Activated naive CD4-positive, alpha-beta T cell treated with anti-CD3 and anti-CD28 coated beads for 36 hours (primary cell): ENCODE results near the gene TNNI3K. TPM values are rescaled to one million over a fixed set of nuclear protein-coding genes. Genes with fewer than 3 reads are reported as not detected.
"Not testable (repeated sequence)": the region's sequence is repeated elsewhere in the genome, so short reads cannot be mapped to it uniquely, and the experiment has no call there.

ENCODE experiments used
- CTCF ChIA-PET: fragments of 350-600 bp; sonication (Branson Sonifier 250); formaldehyde crosslinking; loops from one replicate; lab custom pipeline; 2021; ENCODE audit warnings: antibody characterized with exemption; lab: Charles Lee
- DNase-seq: peaks from one replicate; pipeline ENCODE4 v3.0.0-alpha.2; 2020
- H3K27ac Mint-ChIP-seq: one replicate; pipeline ENCODE4 v1.8.0; 2021; ENCODE audit warnings: mild to moderate bottlenecking, mixed read lengths
- H3K27me3 Mint-ChIP-seq: one replicate; pipeline ENCODE4 v1.8.0; 2021; ENCODE audit warnings: low read depth, mixed read lengths
- H3K36me3 Mint-ChIP-seq: one replicate; pipeline ENCODE4 v1.8.0; 2021; ENCODE audit warnings: low read depth, mixed read lengths
- H3K4me1 Mint-ChIP-seq: one replicate; pipeline ENCODE4 v1.8.0; 2021; ENCODE audit warnings: low read depth, mixed read lengths
- H3K4me3 Mint-ChIP-seq: one replicate; pipeline ENCODE4 v1.8.0; 2021; ENCODE audit warnings: mild to moderate bottlenecking, moderate library complexity, mixed read lengths
- H3K9me3 Mint-ChIP-seq: one replicate; pipeline ENCODE4 v1.8.0; 2021; ENCODE audit warnings: mixed read lengths
- intact Hi-C: fragments of 100-400 bp; cut with micrococcal nuclease; formaldehyde crosslinking; loops from one replicate; pipeline ENCODE4 v1.15.1; 2023
- total RNA-seq, 2 experiments: library from RNA; stranded (reverse); gene quantifications; one replicate each; pipeline ENCODE4 v1.2.3, GENCODE V29; 2021

Gene TNNI3K
- total RNA-seq, 2 experiments from 2014 or later, result 0.40 TPM; not detected in 1

- Mint-ChIP-seq H3K4me3 (no peak overlapping the region), H3K27me3 (no peaks in the 10 kb centered on the region), H3K27ac (no peak overlapping the region), H3K9me3 (no peaks in the 10 kb centered on the region), H3K4me1 (no peaks in the 10 kb centered on the region), H3K36me3 (peaks cover 3% of the 10 kb centered on the region)
- no peak for DNase-seq
- CTCF ChIA-PET, result no interaction called here
- intact Hi-C loops, result no loop called here
These were observed 2.6 kb downstream of the TNNI3K start for GRCh38 chr1:74237787-74238186.

GRCh38 chr1:74245168-74245772 is 10.1 kb downstream of the TNNI3K start:
- Mint-ChIP-seq H3K36me3 (no peaks in the 10 kb centered on the region), H3K27me3 (no peaks in the 10 kb centered on the region), H3K4me1 (no peaks in the 10 kb centered on the region), H3K27ac (no peak overlapping the region), H3K4me3 (no peak overlapping the region), H3K9me3 (no peaks in the 10 kb centered on the region)
- intact Hi-C loops, result no loop called here
- DNase-seq, result no peak
- CTCF ChIA-PET, result no interaction called here

DNA sequence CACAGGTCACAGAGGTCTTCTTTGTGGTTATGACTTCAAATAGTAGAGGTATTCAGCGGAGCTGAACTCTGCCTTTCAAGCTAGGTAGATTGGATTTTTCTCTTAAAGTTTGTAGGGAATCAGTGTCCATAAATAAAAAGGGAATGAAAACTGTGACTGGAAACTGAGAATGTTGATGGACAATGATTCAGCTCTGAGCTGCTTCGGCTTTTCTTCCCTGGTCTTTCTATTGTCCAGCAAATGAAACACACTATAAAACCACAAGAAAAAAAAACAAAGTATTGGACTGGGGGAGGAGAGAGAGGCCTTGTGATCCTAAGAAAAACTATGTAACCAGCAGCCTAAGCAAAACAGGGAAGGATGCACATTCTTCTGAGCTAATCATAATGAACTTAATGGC is 11.1 kb downstream of the TNNI3K start:
- Mint-ChIP-seq H3K4me1 (no peaks in the 10 kb centered on the region), H3K4me3 (no peak overlapping the region), H3K27ac (no peak overlapping the region), H3K27me3 (no peaks in the 10 kb centered on the region), H3K36me3 (no peaks in the 10 kb centered on the region), H3K9me3 (no peaks in the 10 kb centered on the region)
- no peak for DNase-seq
- CTCF ChIA-PET, result no interaction called here
- intact Hi-C loops, result no loop called here

DNA sequence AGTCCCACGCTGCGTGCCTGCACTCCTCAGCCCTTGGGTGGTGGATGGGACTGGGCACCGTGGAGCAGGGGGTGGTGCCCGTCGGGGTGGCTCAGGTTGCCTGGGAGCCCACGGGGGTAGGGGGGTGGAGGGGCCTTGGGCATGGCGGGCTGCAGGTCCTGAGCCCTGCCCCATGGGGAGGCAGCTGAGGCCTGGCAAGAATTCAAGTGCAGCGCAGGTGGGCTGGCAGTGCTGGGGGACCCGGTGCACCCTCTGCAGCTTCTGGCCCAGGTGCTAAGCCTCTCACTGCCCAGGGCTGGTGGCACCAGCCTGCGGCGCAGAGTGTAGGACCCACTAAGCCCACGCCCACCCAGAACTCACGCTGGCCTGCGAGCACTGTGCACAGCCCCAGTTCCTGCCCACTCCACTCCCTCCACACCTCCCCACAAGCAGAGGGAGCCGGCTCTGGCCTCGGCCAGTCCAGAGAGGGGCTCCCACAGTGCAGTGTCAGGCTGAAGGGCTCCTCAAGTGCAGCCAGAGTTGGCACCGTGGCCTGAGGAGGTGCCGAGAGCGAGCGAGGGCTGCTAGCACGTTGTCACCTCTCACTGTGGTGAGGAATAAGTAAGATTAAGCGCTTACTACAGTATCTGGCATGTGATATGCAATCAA is 12.8 kb downstream of the TNNI3K start:
- no peaks in the 10 kb centered on the region for H3K4me1 Mint-ChIP-seq
- no peaks in the 10 kb centered on the region for H3K36me3 Mint-ChIP-seq
- no peaks in the 10 kb centered on the region for H3K27me3 Mint-ChIP-seq
- intact Hi-C loops, result no loop called here
- no peak overlapping the region for H3K4me3 Mint-ChIP-seq
- no peak for DNase-seq
- CTCF ChIA-PET, result no interaction called here
- H3K9me3 Mint-ChIP-seq, result no peaks in the 10 kb centered on the region
- no peak overlapping the region for H3K27ac Mint-ChIP-seq

DNA sequence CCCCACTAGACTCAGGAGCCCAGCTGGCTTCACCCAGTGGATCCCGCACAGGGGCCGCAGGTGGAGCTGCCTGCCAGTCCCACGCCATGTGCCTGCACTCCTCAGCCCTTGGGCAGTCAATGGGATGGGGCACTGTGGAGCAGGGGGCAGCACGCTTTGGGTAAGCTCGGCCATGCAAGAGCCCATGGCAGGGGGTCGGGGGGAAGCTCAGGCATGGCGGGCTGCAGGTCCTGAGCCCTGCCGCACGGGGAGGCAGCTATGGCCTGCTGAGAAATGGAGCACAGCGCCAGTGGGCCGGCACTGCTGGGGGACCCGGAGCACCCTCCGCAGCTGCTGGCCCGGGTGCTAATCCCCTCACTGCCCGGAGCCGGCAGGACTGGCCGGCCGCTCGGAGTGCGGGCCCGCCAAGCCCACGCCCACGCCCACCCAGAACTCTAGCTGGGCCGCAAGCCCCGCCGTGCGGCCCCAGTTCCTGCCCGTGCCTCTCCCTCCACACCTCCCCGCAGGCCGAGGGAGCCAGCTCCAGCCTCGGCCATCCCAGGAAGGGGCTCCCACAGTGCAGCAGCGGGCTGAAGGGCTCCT is 18.1 kb downstream of the TNNI3K start:
- H3K27ac Mint-ChIP-seq, intact Hi-C loops, H3K4me3 Mint-ChIP-seq: not testable (repeated sequence)

GRCh38 chr1:74266001-74266400 is 30.8 kb downstream of the TNNI3K start:
- Mint-ChIP-seq H3K27me3 (no peaks in the 10 kb centered on the region), H3K4me1 (no peaks in the 10 kb centered on the region), H3K9me3 (no peaks in the 10 kb centered on the region), H3K4me3 (no peak overlapping the region), H3K36me3 (no peaks in the 10 kb centered on the region), H3K27ac (no peak overlapping the region)
- no peak for DNase-seq
- CTCF ChIA-PET, result no interaction called here
- intact Hi-C loops, result no loop called here

More for the DNA sequence above, 18.1 kb downstream of the TNNI3K start:
- H3K9me3 Mint-ChIP-seq, H3K27me3 Mint-ChIP-seq, DNase-seq, H3K36me3 Mint-ChIP-seq, CTCF ChIA-PET, H3K4me1 Mint-ChIP-seq: not testable (repeated sequence)

GRCh38 chr1:74271503-74271902 is 36.3 kb downstream of the TNNI3K start:
- CTCF ChIA-PET, result no interaction called here

GRCh38 chr1:74280642-74281396 is 45.6 kb downstream of the TNNI3K start:
- Mint-ChIP-seq H3K4me3 (no peak overlapping the region), H3K27ac (no peak overlapping the region), H3K36me3 (no peaks in the 10 kb centered on the region), H3K4me1 (no peaks in the 10 kb centered on the region), H3K9me3 (peaks cover under 1% of the 10 kb centered on the region), H3K27me3 (no peaks in the 10 kb centered on the region)
- CTCF ChIA-PET, result no interaction called here
- intact Hi-C loops, result no loop called here
- no peak for DNase-seq

More at GRCh38 chr1:74271503-74271902, 36.3 kb downstream of the TNNI3K start:
- no peaks in the 10 kb centered on the region for H3K36me3 Mint-ChIP-seq
- H3K4me3 Mint-ChIP-seq, result no peak overlapping the region
- no peaks in the 10 kb centered on the region for H3K27me3 Mint-ChIP-seq
- no peak for DNase-seq
- no peaks in the 10 kb centered on the region for H3K4me1 Mint-ChIP-seq
- H3K27ac Mint-ChIP-seq, result no peak overlapping the region
- intact Hi-C loops, result no loop called here
- no peaks in the 10 kb centered on the region for H3K9me3 Mint-ChIP-seq

GRCh38 chr1:74286414-74286813 is 51.2 kb downstream of the TNNI3K start:
- intact Hi-C loops, result no loop called here
- peaks cover 7% of the 10 kb centered on the region for H3K9me3 Mint-ChIP-seq
- no peak overlapping the region for H3K4me3 Mint-ChIP-seq
- CTCF ChIA-PET, result interaction anchor here (0.6 kb wide), 1 partner anchor 268 kb away, joined by 6 read pairs; no protein-coding TSS in a partner anchor
- H3K27ac Mint-ChIP-seq, result no peak overlapping the region
- H3K36me3 Mint-ChIP-seq, result no peaks in the 10 kb centered on the region
- H3K4me1 Mint-ChIP-seq, result no peaks in the 10 kb centered on the region
- DNase-seq, result no peak
- no peaks in the 10 kb centered on the region for H3K27me3 Mint-ChIP-seq

DNA sequence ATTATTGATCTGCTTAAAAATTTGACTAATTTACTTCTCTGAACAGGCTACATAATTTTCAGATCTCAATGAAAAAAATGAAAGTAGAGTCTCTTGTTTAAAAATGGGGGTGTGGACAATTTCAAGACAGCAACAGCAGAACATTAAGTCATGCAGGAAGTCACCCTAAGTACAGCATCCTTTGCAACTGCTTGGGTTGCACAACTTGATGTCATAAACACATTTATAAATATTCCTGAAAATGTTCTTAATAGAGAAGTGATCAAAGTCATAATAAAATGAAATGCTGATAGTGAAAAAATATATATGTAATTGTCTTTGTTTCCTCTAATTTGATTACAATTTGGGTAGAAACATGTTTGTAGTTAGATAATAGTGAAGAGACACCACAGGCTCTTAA is 79.3 kb downstream of the TNNI3K start:
- CTCF ChIA-PET, result no interaction called here
- no peak overlapping the region for H3K4me3 Mint-ChIP-seq

GRCh38 chr1:74316302-74316701 is 81.1 kb downstream of the TNNI3K start:
- no peak for DNase-seq
- Mint-ChIP-seq H3K27ac (no peak overlapping the region), H3K4me3 (no peak overlapping the region), H3K27me3 (no peaks in the 10 kb centered on the region), H3K4me1 (no peaks in the 10 kb centered on the region), H3K36me3 (no peaks in the 10 kb centered on the region), H3K9me3 (no peaks in the 10 kb centered on the region)
- CTCF ChIA-PET, result no interaction called here
- intact Hi-C loops, result no loop called here

More for the DNA sequence above, 79.3 kb downstream of the TNNI3K start:
- Mint-ChIP-seq H3K27ac (no peak overlapping the region), H3K9me3 (no peaks in the 10 kb centered on the region), H3K27me3 (no peaks in the 10 kb centered on the region), H3K36me3 (no peaks in the 10 kb centered on the region), H3K4me1 (no peaks in the 10 kb centered on the region)
- no peak for DNase-seq
- intact Hi-C loops, result no loop called here

DNA sequence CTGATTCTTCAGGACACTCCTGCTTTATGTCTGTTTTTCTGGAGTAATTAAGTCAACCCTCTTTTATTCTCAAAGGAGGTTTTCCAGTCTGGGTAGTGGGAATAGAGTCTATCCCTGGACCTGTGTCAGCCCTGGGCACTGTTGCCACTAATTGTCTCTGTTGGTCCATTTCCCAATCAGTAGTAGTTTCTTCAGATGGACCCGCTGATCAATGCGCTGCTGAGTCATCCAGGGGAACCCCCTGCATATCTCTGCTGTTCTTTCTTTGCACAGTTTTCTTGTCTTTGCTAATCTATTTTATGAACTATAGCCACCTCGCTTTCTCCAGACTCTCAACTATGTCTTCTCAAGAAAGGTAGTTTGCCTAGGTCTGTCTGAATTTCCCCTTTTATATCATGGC is 82.5 kb downstream of the TNNI3K start:
- intact Hi-C loops, result no loop called here
- no peak overlapping the region for H3K4me3 Mint-ChIP-seq
- H3K27me3 Mint-ChIP-seq, result no peaks in the 10 kb centered on the region
- no peak overlapping the region for H3K27ac Mint-ChIP-seq
- H3K36me3 Mint-ChIP-seq, result no peaks in the 10 kb centered on the region
- DNase-seq, result peak; percentile 5
- no peaks in the 10 kb centered on the region for H3K4me1 Mint-ChIP-seq
- no peaks in the 10 kb centered on the region for H3K9me3 Mint-ChIP-seq
- CTCF ChIA-PET, result no interaction called here
